ENCODE results near the gene UGCG.

GRCh38 chr9:111866976-111867375 is 29.6 kb upstream of the UGCG start:
- no peak for TF ChIP-seq EP300 (IDR thresholded peaks at IDR 0.05)
- no peak for TF ChIP-seq CTCF (IDR thresholded peaks at IDR 0.05)
